ENCODE measurements around the gene DISP2.
A peak's percentile ranks its signal among the peaks of the same experiment; 100 is the strongest.

DISP2 gene

GRCh38 chr15:40329804-40330203 is 28.2 kb upstream of the DISP2 start:
- DNase-seq = no peak

GRCh38 chr15:40330368-40330836 is 27.6 kb upstream of the DISP2 start:
- no peak for DNase-seq

- no peak for DNase-seq
Measured at GRCh38 chr15:40331026-40331425, 27.0 kb upstream of the DISP2 start.

- DNase-seq = no peak
Measured at GRCh38 chr15:40331637-40332036, 26.4 kb upstream of the DISP2 start.

GRCh38 chr15:40332113-40332781 is 25.8 kb upstream of the DISP2 start:
- no peak for DNase-seq

GRCh38 chr15:40333922-40334492 is 24.0 kb upstream of the DISP2 start:
- DNase-seq = peak; percentile 70

- no peak for DNase-seq
Measured at GRCh38 chr15:40334541-40334940, 23.5 kb upstream of the DISP2 start.

- no peak for DNase-seq
Measured at GRCh38 chr15:40334941-40335795, 22.9 kb upstream of the DISP2 start.

GRCh38 chr15:40335938-40336743 is 21.9 kb upstream of the DISP2 start:
- no peak for DNase-seq

GRCh38 chr15:40336744-40337122 is 21.3 kb upstream of the DISP2 start:
- DNase-seq = no peak

GRCh38 chr15:40337597-40337996 is 20.4 kb upstream of the DISP2 start:
- no peak for DNase-seq

GRCh38 chr15:40338041-40338657 is 19.9 kb upstream of the DISP2 start:
- peak; percentile 77 for DNase-seq

GRCh38 chr15:40338921-40339620 is 18.9 kb upstream of the DISP2 start:
- no peak for DNase-seq

GRCh38 chr15:40339621-40339945 is 18.4 kb upstream of the DISP2 start:
- no peak for DNase-seq

GRCh38 chr15:40340038-40340739 is 17.8 kb upstream of the DISP2 start:
- no peak for DNase-seq

GRCh38 chr15:40340740-40341400 is 17.1 kb upstream of the DISP2 start, which contains the start of gene CCDC9B:
TSS of gene CCDC9B (minus strand) at chr15:40340939. CDS start at chr15:40340819, 120 bp downstream.
- no peak for DNase-seq

- no peak for DNase-seq
Measured at GRCh38 chr15:40342416-40343320, 15.4 kb upstream of the DISP2 start.

GRCh38 chr15:40343512-40343911 is 14.5 kb upstream of the DISP2 start:
- DNase-seq = no peak

- no peak for DNase-seq
Measured at GRCh38 chr15:40344217-40344616, 13.8 kb upstream of the DISP2 start.

All from CD4-positive, alpha-beta T cell treated with Interferon gamma for 1 hour (primary cell).